ENCODE results near the gene P4HB. TPM values are rescaled to one million over a fixed set of nuclear protein-coding genes. Genes with fewer than 3 reads are reported as not detected.

The P4HB gene
- 589 and 618 TPM in 2 replicates for total RNA-seq

GRCh38 chr17:81859906-81860755, at the start of gene P4HB:
Gene P4HB (minus strand): TSS chr17:81860535. CDS start chr17:81860471, 64 bp downstream.
- intact Hi-C loops (cut with micrococcal nuclease) = loop anchor here (1.0 to 5.0 kb wide), 6 partner anchors 27 to 348 kb away; partner anchors contain the start of genes ACTG1, ALYREF, ANAPC11 and MAFG

- intact Hi-C loops (cut with micrococcal nuclease) = no loop called here
Observed at GRCh38 chr17:81909231-81909630, 48.9 kb upstream of the P4HB start.

- intact Hi-C loops (cut with micrococcal nuclease) = no loop called here
Observed at GRCh38 chr17:81908793-81909192, 48.5 kb upstream of the P4HB start.

- intact Hi-C loops (cut with micrococcal nuclease) = no loop called here
Observed at GRCh38 chr17:81907219-81908145, 47.1 kb upstream of the P4HB start.

GRCh38 chr17:81906476-81907218, 46.3 kb upstream of the P4HB start:
- intact Hi-C loops (cut with micrococcal nuclease) = no loop called here

GRCh38 chr17:81905993-81906392, 45.7 kb upstream of the P4HB start:
- intact Hi-C loops (cut with micrococcal nuclease) = no loop called here

GRCh38 chr17:81905424-81905875, 45.1 kb upstream of the P4HB start:
- intact Hi-C loops (cut with micrococcal nuclease) = no loop called here

GRCh38 chr17:81904600-81905423, 44.5 kb upstream of the P4HB start:
- intact Hi-C loops (cut with micrococcal nuclease) = no loop called here

- intact Hi-C loops (cut with micrococcal nuclease) = no loop called here
Observed at GRCh38 chr17:81903896-81904599, 43.7 kb upstream of the P4HB start.

- intact Hi-C loops (cut with micrococcal nuclease) = no loop called here
Observed at GRCh38 chr17:81903415-81903831, 43.1 kb upstream of the P4HB start.

- intact Hi-C loops (cut with micrococcal nuclease) = no loop called here
Observed at GRCh38 chr17:81902653-81903414, 42.5 kb upstream of the P4HB start.

- intact Hi-C loops (cut with micrococcal nuclease) = no loop called here
Observed at GRCh38 chr17:81902023-81902652, 41.8 kb upstream of the P4HB start, which contains the start of gene NPB. Gene NPB (plus strand): TSS chr17:81902238. CDS start chr17:81902278, 40 bp downstream.

GRCh38 chr17:81901167-81902022, 41.1 kb upstream of the P4HB start:
- intact Hi-C loops (cut with micrococcal nuclease) = no loop called here

- intact Hi-C loops (cut with micrococcal nuclease) = no loop called here
Observed at GRCh38 chr17:81900181-81900820, 40.0 kb upstream of the P4HB start.

GRCh38 chr17:81899514-81900166, 39.3 kb upstream of the P4HB start:
- intact Hi-C loops (cut with micrococcal nuclease) = no loop called here

- intact Hi-C loops (cut with micrococcal nuclease) = no loop called here
Observed at GRCh38 chr17:81898885-81899284, 38.5 kb upstream of the P4HB start.

All from T-helper 2 cell treated with Interferon-gamma antibody and Interleukin-4, amounts not matched to agents 100 ng/mL and 5 ng/mL, for 36 hours (primary cell).